ENCODE data around the gene ARID3C.

ARID3C gene

DNA sequence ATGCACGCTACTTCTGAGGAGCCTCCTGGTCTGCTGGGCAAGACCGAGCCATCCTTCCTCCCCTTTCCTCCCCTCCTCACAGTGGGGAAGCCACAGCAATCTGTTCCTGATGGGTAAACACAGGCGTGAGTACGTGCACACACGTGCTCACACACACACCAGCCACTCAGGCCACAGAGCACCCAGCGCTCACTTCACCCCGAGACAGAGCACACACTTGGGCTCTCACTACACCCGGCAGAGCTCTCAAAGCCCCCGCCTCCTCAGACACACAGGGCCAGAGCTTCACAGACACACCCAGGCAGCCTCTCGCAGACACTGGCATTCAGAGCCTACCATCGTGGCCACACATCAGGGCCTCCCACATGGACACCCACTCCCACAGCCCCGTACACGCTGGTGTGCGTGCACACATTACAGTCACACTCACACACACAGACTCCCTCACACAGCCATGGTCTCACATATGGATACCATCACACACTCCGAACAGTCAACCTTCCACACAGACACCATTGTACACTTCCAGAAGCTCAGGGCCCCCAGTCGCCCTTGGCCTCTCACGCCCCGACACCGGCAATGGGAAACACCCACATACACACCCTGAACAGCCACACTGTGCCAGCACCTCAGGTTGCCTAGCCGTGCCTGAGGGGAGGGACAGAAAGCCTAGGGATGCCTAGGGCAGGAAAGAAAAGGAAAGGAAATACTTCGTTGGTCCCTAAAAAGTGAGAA is 52.8 kb downstream of the ARID3C start:
- DNase-seq: no peak

- DNase-seq: no peak
Measured at GRCh38 chr9:34575241-34575640, 53.6 kb downstream of the ARID3C start.

DNA sequence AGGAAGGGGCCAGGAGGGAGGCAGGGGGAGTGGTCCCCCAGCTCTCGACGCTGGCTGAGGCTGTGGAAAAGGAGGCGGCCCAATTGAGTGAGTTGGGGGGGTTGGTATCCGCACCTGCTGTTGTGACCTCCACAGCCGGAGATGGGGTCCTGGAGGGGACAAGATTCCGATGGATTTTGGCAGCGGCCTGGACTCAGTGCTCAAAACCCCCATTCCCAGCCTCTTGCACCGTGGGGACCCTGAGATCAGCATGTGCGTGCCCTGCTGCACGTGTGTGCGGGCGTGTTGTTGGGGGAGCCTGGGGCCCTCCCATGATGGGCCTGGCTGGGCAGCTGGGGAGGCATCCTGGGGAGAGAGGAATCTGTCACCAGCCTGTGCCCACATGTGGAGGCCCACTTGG is 54.3 kb downstream of the ARID3C start:
- DNase-seq: no peak

- DNase-seq: no peak
Measured at GRCh38 chr9:34573599-34574325, 55.1 kb downstream of the ARID3C start.

- DNase-seq: no peak
Measured at GRCh38 chr9:34572628-34573027, 56.2 kb downstream of the ARID3C start.

DNA sequence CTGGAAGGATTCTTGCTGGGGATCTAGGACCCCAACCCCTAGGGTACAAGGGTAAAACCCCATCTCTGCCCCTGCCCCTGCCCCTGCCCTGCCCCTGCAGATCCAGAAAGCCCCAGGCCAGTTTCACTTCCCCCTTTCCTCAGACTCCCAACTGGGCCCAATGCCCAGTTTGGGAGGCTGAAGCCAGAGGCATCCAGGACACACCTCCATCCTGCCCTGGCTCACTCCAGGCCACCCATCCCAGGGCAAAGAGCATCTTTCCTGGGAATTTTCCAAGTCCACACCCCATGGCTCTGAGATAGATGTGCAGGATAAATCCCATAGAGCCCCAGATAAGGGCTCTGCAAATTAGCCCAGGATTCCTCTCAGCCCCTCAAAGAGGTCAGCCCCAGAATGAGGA is 56.8 kb downstream of the ARID3C start:
- DNase-seq: peak; percentile 7

GRCh38 chr9:34571481-34571810 is 57.4 kb downstream of the ARID3C start:
- DNase-seq: no peak
